Stimulated activated memory B cell treated with anti-CD40 and anti-IgM and Interleukin-4, amounts not matched to agents 10 μg/mL and 1 μg/mL and 100 μg/mL, for 72 hours (primary cell): ENCODE measurements around the gene SMARCA2.

ENCODE experiments used
- ATAC-seq: fragments of 150-1000 bp; cut with Tn5 transposase; 2 replicates; pipeline ENCODE4 v1.10.0; 2021
- H3K27ac Mint-ChIP-seq: one replicate; pipeline ENCODE4 v1.8.0; 2022; ENCODE audit warnings: mild to moderate bottlenecking, mixed read lengths
- H3K27me3 Mint-ChIP-seq: one replicate; pipeline ENCODE4 v1.8.0; 2022; ENCODE audit warnings: mixed read lengths
- H3K36me3 Mint-ChIP-seq: one replicate; pipeline ENCODE4 v1.8.0; 2022; ENCODE audit warnings: mixed read lengths
- H3K4me1 Mint-ChIP-seq: one replicate; pipeline ENCODE4 v1.8.0; 2022; ENCODE audit warnings: mixed read lengths
- H3K4me3 Mint-ChIP-seq: one replicate; pipeline ENCODE4 v1.8.0; 2022; ENCODE audit warnings: mild to moderate bottlenecking, moderate library complexity, mixed read lengths
- H3K9me3 Mint-ChIP-seq: one replicate; pipeline ENCODE4 v1.8.0; 2022; ENCODE audit warnings: mixed read lengths

SMARCA2 gene

GRCh38 chr9:2022560-2022959, 7.4 kb downstream of the SMARCA2 start:
- Mint-ChIP-seq H3K9me3 (no peaks in the 10 kb centered on the region), H3K27me3 (no peaks in the 10 kb centered on the region), H3K27ac (peak overlapping the region; percentile 28), H3K36me3 (peaks cover 6% of the 10 kb centered on the region), H3K4me3 (no peak overlapping the region), H3K4me1 (peaks cover 91% of the 10 kb centered on the region)
- no peak for ATAC-seq

- no peak for ATAC-seq
- H3K4me3 Mint-ChIP-seq, result peak overlapping the region; percentile 24
- H3K36me3 Mint-ChIP-seq, result peaks cover 6% of the 10 kb centered on the region
- no peaks in the 10 kb centered on the region for H3K27me3 Mint-ChIP-seq
- H3K4me1 Mint-ChIP-seq, result peaks cover 91% of the 10 kb centered on the region
- peak overlapping the region; percentile 28 for H3K27ac Mint-ChIP-seq
- H3K9me3 Mint-ChIP-seq, result no peaks in the 10 kb centered on the region
Measured at GRCh38 chr9:2023042-2023441, 7.9 kb downstream of the SMARCA2 start.

GRCh38 chr9:2023532-2023931, 8.4 kb downstream of the SMARCA2 start:
- no peaks in the 10 kb centered on the region for H3K27me3 Mint-ChIP-seq
- H3K9me3 Mint-ChIP-seq, result no peaks in the 10 kb centered on the region
- peak; percentile 43 for ATAC-seq
- peak overlapping the region; percentile 24 for H3K4me3 Mint-ChIP-seq
- H3K27ac Mint-ChIP-seq, result peak overlapping the region; percentile 28
- H3K36me3 Mint-ChIP-seq, result peaks cover 10% of the 10 kb centered on the region
- peaks cover 91% of the 10 kb centered on the region for H3K4me1 Mint-ChIP-seq

GRCh38 chr9:2024888-2025782, 10.0 kb downstream of the SMARCA2 start:
- ATAC-seq, result no peak
- Mint-ChIP-seq H3K36me3 (peaks cover 18% of the 10 kb centered on the region), H3K27ac (peak overlapping the region; percentile 28), H3K4me1 (peaks cover 92% of the 10 kb centered on the region), H3K4me3 (no peak overlapping the region), H3K9me3 (no peaks in the 10 kb centered on the region), H3K27me3 (no peaks in the 10 kb centered on the region)

GRCh38 chr9:2026220-2026997, 11.3 kb downstream of the SMARCA2 start:
- ATAC-seq, result no peak
- peaks cover 28% of the 10 kb centered on the region for H3K36me3 Mint-ChIP-seq
- no peak overlapping the region for H3K27ac Mint-ChIP-seq
- H3K9me3 Mint-ChIP-seq, result no peaks in the 10 kb centered on the region
- H3K27me3 Mint-ChIP-seq, result no peaks in the 10 kb centered on the region
- H3K4me3 Mint-ChIP-seq, result no peak overlapping the region
- H3K4me1 Mint-ChIP-seq, result peaks cover 97% of the 10 kb centered on the region

- Mint-ChIP-seq H3K4me3 (no peak overlapping the region), H3K36me3 (peaks cover 35% of the 10 kb centered on the region), H3K27me3 (no peaks in the 10 kb centered on the region), H3K4me1 (peaks cover 97% of the 10 kb centered on the region), H3K27ac (no peak overlapping the region), H3K9me3 (no peaks in the 10 kb centered on the region)
- no peak for ATAC-seq
Measured at GRCh38 chr9:2027543-2028160, 12.5 kb downstream of the SMARCA2 start.

GRCh38 chr9:2028888-2029287, 13.7 kb downstream of the SMARCA2 start:
- Mint-ChIP-seq H3K27ac (peak overlapping the region; percentile 16), H3K9me3 (no peaks in the 10 kb centered on the region), H3K36me3 (peaks cover 45% of the 10 kb centered on the region), H3K4me1 (peaks cover 84% of the 10 kb centered on the region), H3K4me3 (no peak overlapping the region), H3K27me3 (no peaks in the 10 kb centered on the region)
- no peak for ATAC-seq

GRCh38 chr9:2029666-2030170, 14.6 kb downstream of the SMARCA2 start:
- Mint-ChIP-seq H3K27ac (no peak overlapping the region), H3K4me1 (peaks cover 76% of the 10 kb centered on the region), H3K36me3 (peaks cover 53% of the 10 kb centered on the region), H3K27me3 (no peaks in the 10 kb centered on the region), H3K9me3 (no peaks in the 10 kb centered on the region), H3K4me3 (no peak overlapping the region)
- no peak for ATAC-seq

GRCh38 chr9:2032234-2032633, 17.1 kb downstream of the SMARCA2 start:
- Mint-ChIP-seq H3K27ac (no peak overlapping the region), H3K4me3 (no peak overlapping the region), H3K27me3 (no peaks in the 10 kb centered on the region), H3K36me3 (peaks cover 65% of the 10 kb centered on the region), H3K9me3 (no peaks in the 10 kb centered on the region), H3K4me1 (peaks cover 63% of the 10 kb centered on the region)
- no peak for ATAC-seq

- Mint-ChIP-seq H3K27ac (no peak overlapping the region), H3K4me1 (peaks cover 41% of the 10 kb centered on the region), H3K27me3 (no peaks in the 10 kb centered on the region), H3K4me3 (no peak overlapping the region), H3K36me3 (peaks cover 81% of the 10 kb centered on the region), H3K9me3 (no peaks in the 10 kb centered on the region)
- no peak for ATAC-seq
Measured at GRCh38 chr9:2036844-2037243, 21.7 kb downstream of the SMARCA2 start.

- H3K9me3 Mint-ChIP-seq, result no peaks in the 10 kb centered on the region
- ATAC-seq, result no peak
- H3K27me3 Mint-ChIP-seq, result no peaks in the 10 kb centered on the region
- no peak overlapping the region for H3K4me3 Mint-ChIP-seq
- H3K36me3 Mint-ChIP-seq, result peaks cover 64% of the 10 kb centered on the region
- H3K27ac Mint-ChIP-seq, result no peak overlapping the region
- H3K4me1 Mint-ChIP-seq, result peaks cover 60% of the 10 kb centered on the region
Measured at GRCh38 chr9:2039294-2040180, 24.4 kb downstream of the SMARCA2 start.

- H3K4me1 Mint-ChIP-seq, result peaks cover 62% of the 10 kb centered on the region
- no peak for ATAC-seq
- peaks cover 65% of the 10 kb centered on the region for H3K36me3 Mint-ChIP-seq
- no peaks in the 10 kb centered on the region for H3K27me3 Mint-ChIP-seq
- no peak overlapping the region for H3K4me3 Mint-ChIP-seq
- H3K9me3 Mint-ChIP-seq, result no peaks in the 10 kb centered on the region
- no peak overlapping the region for H3K27ac Mint-ChIP-seq
Measured at GRCh38 chr9:2040828-2041227, 25.7 kb downstream of the SMARCA2 start.

GRCh38 chr9:2041736-2042135, 26.6 kb downstream of the SMARCA2 start:
- Mint-ChIP-seq H3K4me3 (no peak overlapping the region), H3K27me3 (no peaks in the 10 kb centered on the region), H3K36me3 (peaks cover 59% of the 10 kb centered on the region), H3K27ac (peak overlapping the region; percentile 82), H3K9me3 (no peaks in the 10 kb centered on the region), H3K4me1 (peaks cover 54% of the 10 kb centered on the region)
- no peak for ATAC-seq

- peak overlapping the region; percentile 54 for H3K4me3 Mint-ChIP-seq
- peaks cover 43% of the 10 kb centered on the region for H3K4me1 Mint-ChIP-seq
- H3K27me3 Mint-ChIP-seq, result no peaks in the 10 kb centered on the region
- peaks cover 53% of the 10 kb centered on the region for H3K36me3 Mint-ChIP-seq
- H3K9me3 Mint-ChIP-seq, result no peaks in the 10 kb centered on the region
- peak; percentile 81 for ATAC-seq
- peak overlapping the region; percentile 82 for H3K27ac Mint-ChIP-seq
Measured at GRCh38 chr9:2043243-2043642, 28.1 kb downstream of the SMARCA2 start.
